ENCODE results near the gene GRIPAP1.

Gene GRIPAP1

DNA sequence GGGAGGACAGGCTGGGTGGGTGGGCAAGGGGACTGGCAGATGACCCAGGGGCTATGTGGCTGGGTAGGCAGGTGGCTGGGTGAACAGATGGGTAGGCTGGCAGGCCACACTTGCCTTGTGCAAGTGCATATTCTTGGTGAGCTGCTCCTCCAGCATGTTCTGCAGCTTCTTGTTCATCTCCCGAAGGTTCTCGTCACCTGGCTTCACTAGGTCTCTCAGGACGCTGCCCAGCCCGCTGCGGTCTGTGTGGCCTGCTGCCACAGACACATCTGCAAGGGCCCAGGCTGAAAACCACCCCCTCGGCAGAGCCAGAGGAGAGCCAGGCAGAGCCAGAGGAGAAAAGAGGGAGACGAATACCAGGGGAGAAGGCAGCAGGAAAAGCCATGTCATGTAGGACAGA, 27.0 kb downstream of the GRIPAP1 start:
- H3K4me2 ChIP-seq = no peak overlapping the region
- H3K4me3 ChIP-seq = no peak overlapping the region
- peaks cover 12 to 25% (median 16%) of the 10 kb centered on the region in 10 experiments; a peak in 19 of 20 replicates for H3K4me1 ChIP-seq
- H3K9ac ChIP-seq = no peak overlapping the region
- H3K36me3 ChIP-seq = peaks cover 27 to 57% (median 40%) of the 10 kb centered on the region in 11 experiments
- no peaks in the 10 kb centered on the region for H3K9me3 ChIP-seq (replicated peaks in 1 of 11)
- H3K27me3 ChIP-seq = peaks cover 29 to 95% (median 58%) of the 10 kb centered on the region in 11 experiments
- H3K27ac ChIP-seq = no peak overlapping the region
- TF ChIP-seq Cebpa-rat (IDR thresholded peaks at IDR 0.05) = no peak
- H4K20me1 ChIP-seq = peaks cover 0 to 37% (median 7%) of the 10 kb centered on the region in 11 experiments; a peak in 8 of 22 replicates

DNA sequence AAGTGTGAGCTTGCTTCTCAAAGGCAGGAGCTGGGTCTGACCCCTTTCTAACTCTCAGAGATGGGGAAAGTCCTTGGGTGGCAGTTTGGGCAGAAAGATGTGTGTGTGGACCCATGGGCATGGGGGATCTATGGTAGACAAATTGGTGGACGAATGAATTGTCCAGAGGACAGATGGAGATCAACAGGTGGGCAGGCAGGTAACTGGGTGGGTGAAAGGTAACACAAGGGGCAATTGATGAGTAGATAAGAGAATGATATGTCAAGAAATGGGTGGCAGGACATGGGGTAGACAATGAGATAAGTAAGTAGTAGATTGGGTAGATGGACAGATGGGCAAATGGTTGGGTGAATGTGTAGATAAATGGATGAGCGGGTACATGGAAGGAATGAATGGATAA, 27.5 kb downstream of the GRIPAP1 start:
- Histone ChIP-seq H3K4me1 (peaks cover 12 to 25% (median 16%) of the 10 kb centered on the region in 10 experiments; a peak in 19 of 20 replicates), H3K36me3 (peaks cover 24 to 52% (median 38%) of the 10 kb centered on the region in 11 experiments), H4K20me1 (peaks cover 0 to 37% (median 7%) of the 10 kb centered on the region in 11 experiments; a peak in 8 of 22 replicates), H3K9me3 (replicated peaks in 1 of 11) (no peaks in the 10 kb centered on the region), H3K4me2 (no peak overlapping the region), H3K27me3 (peaks cover 29 to 95% (median 61%) of the 10 kb centered on the region in 11 experiments), H3K9ac (no peak overlapping the region), H3K27ac (no peak overlapping the region), H3K4me3 (no peak overlapping the region)
- no peak for TF ChIP-seq Cebpa-rat (IDR thresholded peaks at IDR 0.05)

GRCh38 chrX:48974033-48974432, 28.0 kb downstream of the GRIPAP1 start:
- no peak overlapping the region for H3K4me2 ChIP-seq
- peaks cover 0 to 37% (median 7%) of the 10 kb centered on the region in 11 experiments; a peak in 8 of 22 replicates for H4K20me1 ChIP-seq
- H3K9ac ChIP-seq = no peak overlapping the region
- H3K4me1 ChIP-seq = peaks cover 12 to 25% (median 16%) of the 10 kb centered on the region in 10 experiments; a peak in 19 of 20 replicates
- H3K4me3 ChIP-seq = no peak overlapping the region
- H3K36me3 ChIP-seq = peaks cover 22 to 51% (median 38%) of the 10 kb centered on the region in 11 experiments
- H3K27ac ChIP-seq = no peak overlapping the region
- no peaks in the 10 kb centered on the region for H3K9me3 ChIP-seq (replicated peaks in 1 of 11)
- peaks cover 29 to 98% (median 66%) of the 10 kb centered on the region in 11 experiments for H3K27me3 ChIP-seq
- no peak for TF ChIP-seq Cebpa-rat (IDR thresholded peaks at IDR 0.05)

GRCh38 chrX:48972220-48973164, 29.6 kb downstream of the GRIPAP1 start:
- Histone ChIP-seq H3K9ac (peak overlapping the region in 2 of 11 experiments; percentile 44 to 46; a peak in 3 of 22 replicates), H3K27me3 (peaks cover 33 to 100% (median 71%) of the 10 kb centered on the region in 11 experiments), H3K4me1 (peaks cover 12 to 25% (median 16%) of the 10 kb centered on the region in 10 experiments; a peak in 19 of 20 replicates), H3K4me2 (peak overlapping the region; percentile 28 to 81 (median 68)), H4K20me1 (peaks cover 0 to 31% (median 7%) of the 10 kb centered on the region in 11 experiments; a peak in 9 of 22 replicates), H3K9me3 (replicated peaks in 1 of 11) (no peaks in the 10 kb centered on the region), H3K27ac (no peak overlapping the region; a peak in 1 of 22 replicates), H3K4me3 (peak overlapping the region in 1 of 10 experiments; percentile 35; a peak in 1 of 20 replicates), H3K36me3 (peaks cover 11 to 38% (median 28%) of the 10 kb centered on the region in 11 experiments; a peak in 18 of 22 replicates)
- TF ChIP-seq Cebpa-rat (IDR thresholded peaks at IDR 0.05) = no peak

DNA sequence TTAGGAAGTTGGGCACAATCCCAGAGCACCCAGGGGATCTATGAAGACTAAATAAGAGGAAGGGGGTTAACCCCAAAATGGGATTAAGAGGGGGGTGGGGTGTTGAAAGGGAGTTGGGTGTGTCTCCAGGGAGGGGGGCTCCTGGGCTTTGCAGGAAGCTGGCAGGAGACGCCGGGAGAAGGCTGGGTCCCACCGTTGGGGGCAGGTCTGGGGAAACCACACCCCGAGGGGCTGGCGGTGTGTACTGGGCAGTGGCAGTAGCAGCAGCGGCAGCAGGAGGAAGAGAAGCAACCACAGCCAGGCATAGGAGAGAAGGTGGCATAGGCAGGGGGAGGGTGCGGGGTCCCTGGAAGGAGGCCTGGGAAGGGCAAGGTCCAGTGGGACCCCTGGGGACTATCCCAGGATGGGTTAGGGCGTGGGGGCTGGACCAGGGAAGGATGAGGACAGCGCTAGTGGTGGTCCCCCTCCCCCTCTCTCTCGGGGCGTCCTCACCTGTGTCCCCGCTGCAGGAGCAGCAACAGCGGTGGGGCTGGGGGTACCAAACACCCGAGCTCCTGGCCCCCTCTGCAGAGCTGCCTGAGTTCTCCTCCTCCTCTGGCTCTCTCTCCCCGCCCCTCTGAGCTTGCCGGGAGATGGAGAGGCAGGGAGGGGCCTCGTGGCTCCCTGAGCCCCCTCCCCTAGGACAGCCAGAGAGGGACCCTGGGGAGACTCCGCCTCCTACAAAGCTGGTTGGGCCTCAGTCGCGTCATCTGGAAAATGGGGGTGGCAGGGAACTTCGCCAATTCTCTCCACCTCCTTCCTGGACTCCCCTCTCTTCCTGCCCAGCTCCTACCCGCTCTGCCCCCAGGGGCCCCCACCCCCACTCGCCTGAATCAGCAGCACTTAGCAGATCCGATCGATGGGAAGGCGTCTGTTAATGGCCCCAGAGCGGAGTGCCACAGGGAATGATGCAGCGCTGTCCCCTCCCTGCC, 30.5 kb downstream of the GRIPAP1 start, which contains the start of gene KCND1:
Gene KCND1 (minus strand): TSS at position 596 of the 971 bp plus-strand sequence. CDS start 1,573 bp downstream, outside the sequence.
- H3K4me3 ChIP-seq = peak within 1 kb of the TSS in 2 of 10 experiments; percentile 24 to 35; a peak in 3 of 20 replicates
- no peaks in the 10 kb centered on the region for H3K9me3 ChIP-seq (replicated peaks in 1 of 11)
- H4K20me1 ChIP-seq = peaks cover 0 to 31% (median 7%) of the 10 kb centered on the region in 11 experiments; a peak in 10 of 22 replicates
- peaks cover 11 to 28% (median 25%) of the 10 kb centered on the region in 11 experiments; a peak in 18 of 22 replicates for H3K36me3 ChIP-seq
- H3K4me2 ChIP-seq = peak within 1 kb of the TSS; percentile 28 to 81 (median 68)
- no peak for TF ChIP-seq Cebpa-rat (IDR thresholded peaks at IDR 0.05)
- H3K4me1 ChIP-seq = peaks cover 12 to 24% (median 16%) of the 10 kb centered on the region in 10 experiments; a peak in 19 of 20 replicates
- peak within 1 kb of the TSS in 2 of 11 experiments; percentile 44 to 46; a peak in 3 of 22 replicates for H3K9ac ChIP-seq
- peaks cover 38 to 100% (median 76%) of the 10 kb centered on the region in 11 experiments for H3K27me3 ChIP-seq
- no peak within 1 kb of the TSS; a peak in 1 of 22 replicates for H3K27ac ChIP-seq

GRCh38 chrX:48969471-48969870, 32.6 kb downstream of the GRIPAP1 start:
- no peaks in the 10 kb centered on the region for H3K9me3 ChIP-seq (replicated peaks in 1 of 11)
- H3K4me1 ChIP-seq = peaks cover 10 to 17% (median 15%) of the 10 kb centered on the region in 10 experiments; a peak in 19 of 20 replicates
- no peak overlapping the region for H3K9ac ChIP-seq
- no peak overlapping the region for H3K4me3 ChIP-seq
- peaks cover 34 to 96% (median 70%) of the 10 kb centered on the region in 11 experiments for H3K27me3 ChIP-seq
- no peak overlapping the region for H3K4me2 ChIP-seq
- peaks cover 0 to 11% (median 9%) of the 10 kb centered on the region in 11 experiments; a peak in 13 of 22 replicates for H3K36me3 ChIP-seq
- TF ChIP-seq Cebpa-rat (IDR thresholded peaks at IDR 0.05) = no peak
- no peak overlapping the region for H3K27ac ChIP-seq
- H4K20me1 ChIP-seq = peaks cover 0 to 18% (median 3%) of the 10 kb centered on the region in 11 experiments; a peak in 10 of 22 replicates

GRCh38 chrX:48968377-48968776, 33.7 kb downstream of the GRIPAP1 start:
- Histone ChIP-seq H3K27ac (no peak overlapping the region), H3K4me1 (peaks cover 10 to 19% (median 16%) of the 10 kb centered on the region in 10 experiments; a peak in 19 of 20 replicates), H3K9me3 (replicated peaks in 1 of 11) (no peaks in the 10 kb centered on the region), H3K36me3 (0 out of 22 replicates have a peak, but pooled peaks cover 0 to 4% (median 0%) of the 10 kb centered on the region in 11 experiments), H3K27me3 (peaks cover 34 to 85% (median 62%) of the 10 kb centered on the region in 11 experiments), H3K4me3 (no peak overlapping the region), H3K4me2 (no peak overlapping the region), H3K9ac (no peak overlapping the region), H4K20me1 (peaks cover 0 to 18% (median 3%) of the 10 kb centered on the region in 11 experiments; a peak in 10 of 22 replicates)
- TF ChIP-seq Cebpa-rat (IDR thresholded peaks at IDR 0.05) = no peak

Measured in BLaER1 treated with 17β-estradiol and CSF1 and Interleukin-3, amounts not matched to agents 10 nM and 100 nM (cell line).